K562 (cell line): ENCODE results near the gene RPS10. TPM values are rescaled to one million over a fixed set of nuclear protein-coding genes. Genes with fewer than 3 reads are reported as not detected.

ENCODE experiments used
- ASH1L ChIP-seq: fragments of 450-650 bp; IDR thresholded peaks from 2 replicates; pipeline ENCODE4 v1.6.1; 2018; ENCODE audit warnings: borderline replicate concordance, mild to moderate bottlenecking, low read depth; ENCODE audit not compliant: partially characterized antibody
- BDP1 ChIP-seq: IDR thresholded peaks from 3 replicates; pipeline ENCODE4 v1.6.1; 2011; ENCODE audit not compliant: insufficient read length, insufficient read depth
- BHLHE40 ChIP-seq: IDR thresholded peaks from 2 replicates; pipeline ENCODE4 v1.6.1; 2011; ENCODE audit warnings: low read length, improper control_type of control experiment
- CREBBP ChIP-seq: IDR thresholded peaks from one replicate; pipeline ENCODE4 v1.6.1; 2012; ENCODE audit warnings: low read depth, mild to moderate bottlenecking, control low read depth, inconsistent platforms, low read length
- ERF ChIP-seq: fragments of 450-650 bp; formaldehyde crosslinking; IDR thresholded peaks from 2 replicates; pipeline ENCODE4 v1.4.0; 2020; ENCODE audit warnings: mild to moderate bottlenecking, mixed read lengths
- ETV1 ChIP-seq: fragments of 450-650 bp; conservative IDR thresholded peaks from 2 replicates; pipeline ENCODE4 v1.6.1; 2016; ENCODE audit warnings: missing genetic modification characterization, control low read depth, low read depth, missing compliant biosample characterization
- FOXK2 ChIP-seq, 2 experiments: fragments of 450-650 bp; IDR thresholded peaks in 1 of 2; conservative IDR thresholded peaks in 1 of 2; 2 replicates each; pipeline ENCODE4 v1.6.1; 2016; ENCODE audit warnings: low read depth in 2 of 2, mild to moderate bottlenecking in 1 of 2
- KLF1 ChIP-seq: fragments of 450-650 bp; IDR thresholded peaks from 2 replicates; pipeline ENCODE4 v1.6.1; 2016; ENCODE audit warnings: missing genetic modification characterization, missing compliant biosample characterization
- LARP7 ChIP-seq: fragments of 450-650 bp; IDR thresholded peaks from 2 replicates; pipeline ENCODE4 v1.6.1; 2016
- MAZ ChIP-seq, 2 experiments: fragments of 450-650 bp in 1 of 2; sonication (generic) in 1 of 2; formaldehyde crosslinking; IDR thresholded peaks in 1 of 2; conservative IDR thresholded peaks in 1 of 2; 2 replicates each; pipeline versions ENCODE4 v1.4.0 to v1.5.0; 2020; ENCODE audit warnings: mild to moderate bottlenecking in 1 of 2, missing genetic modification reagents in 1 of 2
- MYNN ChIP-seq, 2 experiments: sonication (generic); formaldehyde crosslinking in 1 of 2; IDR thresholded peaks; 2 replicates each; pipeline versions ENCODE4 v1.5.0 to v1.6.1; 2016 to 2020; ENCODE audit warnings: antibody characterized with exemption in 1 of 2, missing genetic modification reagents in 1 of 2
- OTX1 ChIP-seq: fragments of 450-650 bp; formaldehyde crosslinking; IDR thresholded peaks from 2 replicates; pipeline ENCODE4 v1.4.0; 2022; ENCODE audit warnings: mild to moderate bottlenecking
- PCBP2 ChIP-seq: fragments of 200-400 bp; formaldehyde crosslinking; IDR thresholded peaks from 2 replicates; pipeline ENCODE4 v1.6.1; 2018; ENCODE audit warnings: low read length, low read depth, mild to moderate bottlenecking, moderate library complexity; ENCODE audit not compliant: poor library complexity, severe bottlenecking
- POLR2B ChIP-seq: fragments of 450-650 bp; IDR thresholded peaks from 2 replicates; pipeline ENCODE4 v1.6.1; 2018; ENCODE audit warnings: low read depth; ENCODE audit not compliant: partially characterized antibody
- PTBP1 ChIP-seq: fragments of 200-400 bp; formaldehyde crosslinking; IDR thresholded peaks from 2 replicates; pipeline ENCODE4 v1.6.1; 2017; ENCODE audit warnings: low read depth, low read length
- RBM14 ChIP-seq: fragments of 200-400 bp; formaldehyde crosslinking; IDR thresholded peaks from 2 replicates; pipeline ENCODE4 v1.6.1; 2018; ENCODE audit warnings: low read depth, mild to moderate bottlenecking, low read length, moderate library complexity, borderline replicate concordance; ENCODE audit not compliant: insufficient read depth
- TARDBP ChIP-seq: fragments of 450-650 bp; IDR thresholded peaks from 2 replicates; pipeline ENCODE4 v1.6.1; 2016
- ZNF3 ChIP-seq: fragments of 250-450 bp; sonication (Bioruptor Pico); IDR thresholded peaks from 2 replicates; pipeline ENCODE4 v1.5.0; 2021; ENCODE audit warnings: mild to moderate bottlenecking, moderate library complexity
- ZNF584 ChIP-seq: fragments of 200-800 bp; sonication (Bioruptor generic); IDR thresholded peaks from 2 replicates; pipeline ENCODE4 v1.6.1; 2016; ENCODE audit warnings: low read depth, mild to moderate bottlenecking, missing genetic modification characterization, missing compliant biosample characterization
- ZNF699 ChIP-seq: fragments of 250-450 bp; sonication (Bioruptor Pico); IDR thresholded peaks from 2 replicates; pipeline ENCODE4 v1.8.0; 2021; ENCODE audit warnings: mild to moderate bottlenecking, moderate library complexity; ENCODE audit not compliant: insufficient replicate concordance
- polyA plus RNA-seq, 8 experiments: library from polyadenylated mRNA; depleted of rRNA in 4 of 8; stranded (reverse) in 5 of 8; unstranded in 3 of 8; fragments of >200 nt; fragmentation: Nextera tagmentation in 2 of 8; fragmentation: Illumina TruSeq in 1 of 8; extraction: Ambion mirVana in 2 of 8; extraction: Trizol in 1 of 8; gene quantifications; 2 replicates each; pipeline versions ENCODE4 v1.2.1 to v1.2.3, GENCODE V29; 2011 to 2014; ENCODE audit warnings: inconsistent platforms in 1 of 8, missing spikeins in 1 of 8
- total RNA-seq, 7 experiments: library from RNA; depleted of rRNA in 6 of 7; stranded (reverse); fragments of >200 nt in 6 of 7; fragmentation: Illumina TruSeq in 2 of 7; extraction: Trizol in 2 of 7; gene quantifications; 2 replicates each; pipeline versions ENCODE4 v1.2.1 to v1.2.3, GENCODE V29; 2011 to 2021; ENCODE audit warnings: low replicate concordance in 1 of 7
- TF ChIP-seq, protein P1 (sequence below): fragments of 250-450 bp; sonication (Bioruptor Pico); IDR thresholded peaks from 2 replicates; pipeline ENCODE4 v1.5.0; 2020; ENCODE audit warnings: mild to moderate bottlenecking
- TF ChIP-seq, protein P2 (sequence below): fragments of 200-400 bp; formaldehyde crosslinking; IDR thresholded peaks from 2 replicates; pipeline ENCODE4 v1.6.1; 2017; ENCODE audit warnings: mild to moderate bottlenecking, low read depth, low read length, moderate library complexity
- TF ChIP-seq, protein P3 (sequence below): fragments of 250-450 bp; sonication (Bioruptor Pico); IDR thresholded peaks from 2 replicates; pipeline ENCODE4 v1.8.0; 2021; ENCODE audit warnings: mild to moderate bottlenecking, moderate library complexity

Gene RPS10
- total and polyA plus RNA-seq, 9 of the 15 experiments (the other 6 are each of a cell fraction or from before 2014, with no cell fraction given): 2,680 to 5,251 (median 3,876) TPM

DNA sequence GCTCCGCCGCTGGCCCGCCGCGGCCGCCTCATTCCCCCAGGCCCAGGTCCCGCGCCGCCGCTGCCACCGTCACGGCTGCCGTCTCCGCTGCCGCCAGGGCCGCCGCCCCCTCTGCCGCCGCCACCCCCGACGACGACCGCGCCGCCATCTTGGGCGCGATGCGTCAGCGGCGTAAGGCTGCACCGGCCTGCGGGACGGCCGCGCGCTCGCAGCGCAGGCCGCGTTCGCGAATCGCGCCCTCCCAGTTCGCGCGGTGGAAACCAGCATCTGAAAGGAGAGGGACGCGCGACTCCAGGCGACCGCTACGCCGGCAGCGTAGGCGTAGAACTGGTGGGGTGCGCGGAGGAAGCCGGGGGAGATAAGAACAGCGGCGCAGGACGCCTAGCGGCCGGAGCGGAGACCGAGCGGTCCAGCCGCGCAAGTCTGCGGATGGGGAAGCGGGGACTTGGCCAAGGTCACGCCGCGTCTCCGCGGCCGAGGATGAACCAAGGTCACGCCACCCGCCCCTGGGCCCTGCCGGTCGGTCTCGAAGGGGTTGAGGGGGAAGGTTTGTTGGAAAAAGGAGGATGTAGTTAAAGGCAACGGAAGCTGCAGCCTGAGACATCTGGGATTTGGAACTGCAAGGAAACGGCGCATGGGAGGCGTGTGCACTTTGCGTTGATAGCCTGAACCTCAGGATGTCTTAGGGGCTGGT, 33.2 kb downstream of the RPS10 start, which contains the start of gene NUDT3 (continued):
- no peak for TF ChIP-seq PCBP2
- TF ChIP-seq BDP1: no peak
- no peak for TF ChIP-seq ZNF699 (CRISPR knock-in tag)
- peak; percentile 43; the same call in 1 of the 2 replicates for TF ChIP-seq MYNN (IDR thresholded peaks at IDR 0.05)
- TF ChIP-seq MYNN (CRISPR knock-in tag; IDR thresholded peaks at IDR 0.05): no peak
- TF ChIP-seq, protein P1, sequence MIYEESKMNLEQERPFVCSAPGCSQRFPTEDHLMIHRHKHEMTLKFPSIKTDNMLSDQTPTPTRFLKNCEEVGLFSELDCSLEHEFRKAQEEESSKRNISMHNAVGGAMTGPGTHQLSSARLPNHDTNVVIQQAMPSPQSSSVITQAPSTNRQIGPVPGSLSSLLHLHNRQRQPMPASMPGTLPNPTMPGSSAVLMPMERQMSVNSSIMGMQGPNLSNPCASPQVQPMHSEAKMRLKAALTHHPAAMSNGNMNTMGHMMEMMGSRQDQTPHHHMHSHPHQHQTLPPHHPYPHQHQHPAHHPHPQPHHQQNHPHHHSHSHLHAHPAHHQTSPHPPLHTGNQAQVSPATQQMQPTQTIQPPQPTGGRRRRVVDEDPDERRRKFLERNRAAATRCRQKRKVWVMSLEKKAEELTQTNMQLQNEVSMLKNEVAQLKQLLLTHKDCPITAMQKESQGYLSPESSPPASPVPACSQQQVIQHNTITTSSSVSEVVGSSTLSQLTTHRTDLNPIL: no peak
- TF ChIP-seq ZNF3: no peak
- no peak for TF ChIP-seq ASH1L
- peak; percentile 91 to 93 for TF ChIP-seq MAZ (CRISPR knock-in tag; conservative IDR thresholded peaks at IDR 0.05 in 1 of 2, IDR thresholded peaks at IDR 0.05 in 1 of 2)
- TF ChIP-seq, protein P2, sequence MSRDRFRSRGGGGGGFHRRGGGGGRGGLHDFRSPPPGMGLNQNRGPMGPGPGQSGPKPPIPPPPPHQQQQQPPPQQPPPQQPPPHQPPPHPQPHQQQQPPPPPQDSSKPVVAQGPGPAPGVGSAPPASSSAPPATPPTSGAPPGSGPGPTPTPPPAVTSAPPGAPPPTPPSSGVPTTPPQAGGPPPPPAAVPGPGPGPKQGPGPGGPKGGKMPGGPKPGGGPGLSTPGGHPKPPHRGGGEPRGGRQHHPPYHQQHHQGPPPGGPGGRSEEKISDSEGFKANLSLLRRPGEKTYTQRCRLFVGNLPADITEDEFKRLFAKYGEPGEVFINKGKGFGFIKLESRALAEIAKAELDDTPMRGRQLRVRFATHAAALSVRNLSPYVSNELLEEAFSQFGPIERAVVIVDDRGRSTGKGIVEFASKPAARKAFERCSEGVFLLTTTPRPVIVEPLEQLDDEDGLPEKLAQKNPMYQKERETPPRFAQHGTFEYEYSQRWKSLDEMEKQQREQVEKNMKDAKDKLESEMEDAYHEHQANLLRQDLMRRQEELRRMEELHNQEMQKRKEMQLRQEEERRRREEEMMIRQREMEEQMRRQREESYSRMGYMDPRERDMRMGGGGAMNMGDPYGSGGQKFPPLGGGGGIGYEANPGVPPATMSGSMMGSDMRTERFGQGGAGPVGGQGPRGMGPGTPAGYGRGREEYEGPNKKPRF: peak; percentile 94
- peak; percentile 88 for TF ChIP-seq ETV1 (tag)
- TF ChIP-seq, protein P3, sequence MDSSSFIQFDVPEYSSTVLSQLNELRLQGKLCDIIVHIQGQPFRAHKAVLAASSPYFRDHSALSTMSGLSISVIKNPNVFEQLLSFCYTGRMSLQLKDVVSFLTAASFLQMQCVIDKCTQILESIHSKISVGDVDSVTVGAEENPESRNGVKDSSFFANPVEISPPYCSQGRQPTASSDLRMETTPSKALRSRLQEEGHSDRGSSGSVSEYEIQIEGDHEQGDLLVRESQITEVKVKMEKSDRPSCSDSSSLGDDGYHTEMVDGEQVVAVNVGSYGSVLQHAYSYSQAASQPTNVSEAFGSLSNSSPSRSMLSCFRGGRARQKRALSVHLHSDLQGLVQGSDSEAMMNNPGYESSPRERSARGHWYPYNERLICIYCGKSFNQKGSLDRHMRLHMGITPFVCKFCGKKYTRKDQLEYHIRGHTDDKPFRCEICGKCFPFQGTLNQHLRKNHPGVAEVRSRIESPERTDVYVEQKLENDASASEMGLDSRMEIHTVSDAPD (CRISPR knock-in tag): no peak
- TF ChIP-seq TARDBP: peak; percentile 68
- TF ChIP-seq ERF (CRISPR knock-in tag): no peak
- TF ChIP-seq KLF1 (tag): peak; percentile 78; the same call in 1 of the 2 replicates
- no peak for TF ChIP-seq RBM14
- 0 out of 2 replicates have a peak, but pooled peaks have one; percentile 80 for TF ChIP-seq LARP7
- no peak for TF ChIP-seq FOXK2 (conservative IDR thresholded peaks at IDR 0.05 in 1 of 2, IDR thresholded peaks at IDR 0.05 in 1 of 2; ENCODE audit: low read depth in 2 of 2)
- peak; percentile 96 for TF ChIP-seq PTBP1
- TF ChIP-seq BHLHE40: peak; percentile 72
- TF ChIP-seq OTX1 (CRISPR knock-in tag): no peak
- no peak for TF ChIP-seq ZNF584 (CRISPR knock-in tag)
- TF ChIP-seq CREBBP: no peak
- peak; percentile 48 for TF ChIP-seq POLR2B
